ENCODE measurements around the gene MAP3K8.

MAP3K8 gene

GRCh38 chr10:30491204-30491915 is 57.4 kb downstream of the MAP3K8 start:
- no peak for DNase-seq (ENCODE audit: insufficient read length, low spot score)
- TF ChIP-seq POLR2AphosphoS5 (IDR thresholded peaks at IDR 0.05; ENCODE audit: low read depth, low read length) (no peak), PAX5 (IDR thresholded peaks at IDR 0.05; ENCODE audit: insufficient read depth, low read length, severe bottlenecking) (no peak), TAF1 (IDR thresholded peaks at IDR 0.05; ENCODE audit: low read depth, low read length) (no peak), POLR2A (IDR thresholded peaks at IDR 0.05; ENCODE audit: low read depth, low read length) (no peak), POU2F2 (IDR thresholded peaks at IDR 0.05; ENCODE audit: low read depth, low read length) (no peak), SPI1 (IDR thresholded peaks at IDR 0.05; ENCODE audit: low read depth, low read length) (no peak)
- FAIRE-seq = peak; percentile 16

- TF ChIP-seq POU2F2 (IDR thresholded peaks at IDR 0.05; ENCODE audit: low read depth, low read length) = no peak
- TF ChIP-seq POLR2AphosphoS5 (IDR thresholded peaks at IDR 0.05; ENCODE audit: low read depth, low read length) = no peak
- no peak for TF ChIP-seq POLR2A (IDR thresholded peaks at IDR 0.05; ENCODE audit: low read depth, low read length)
- TF ChIP-seq SPI1 (IDR thresholded peaks at IDR 0.05; ENCODE audit: low read depth, low read length) = no peak
- TF ChIP-seq TAF1 (IDR thresholded peaks at IDR 0.05; ENCODE audit: low read depth, low read length) = no peak
- TF ChIP-seq PAX5 (IDR thresholded peaks at IDR 0.05; ENCODE audit: insufficient read depth, low read length, severe bottlenecking) = no peak
- DNase-seq (ENCODE audit: insufficient read length, low spot score) = no peak
- FAIRE-seq = peak; percentile 89
Measured at GRCh38 chr10:30491916-30492515, 58.0 kb downstream of the MAP3K8 start.

GRCh38 chr10:30493609-30494530 is 59.9 kb downstream of the MAP3K8 start:
- FAIRE-seq = peak; percentile 88
- no peak for DNase-seq (ENCODE audit: insufficient read length, low spot score)
- TF ChIP-seq POLR2A (IDR thresholded peaks at IDR 0.05; ENCODE audit: low read depth, low read length) = no peak
- no peak for TF ChIP-seq SPI1 (IDR thresholded peaks at IDR 0.05; ENCODE audit: low read depth, low read length)
- TF ChIP-seq TAF1 (IDR thresholded peaks at IDR 0.05; ENCODE audit: low read depth, low read length) = no peak
- TF ChIP-seq PAX5 (IDR thresholded peaks at IDR 0.05; ENCODE audit: insufficient read depth, low read length, severe bottlenecking) = no peak
- TF ChIP-seq POU2F2 (IDR thresholded peaks at IDR 0.05; ENCODE audit: low read depth, low read length) = no peak
- no peak for TF ChIP-seq POLR2AphosphoS5 (IDR thresholded peaks at IDR 0.05; ENCODE audit: low read depth, low read length)

GRCh38 chr10:30494558-30494957 is 60.6 kb downstream of the MAP3K8 start:
- TF ChIP-seq SPI1 (IDR thresholded peaks at IDR 0.05; ENCODE audit: low read depth, low read length) = peak; percentile 92
- no peak for TF ChIP-seq POU2F2 (IDR thresholded peaks at IDR 0.05; ENCODE audit: low read depth, low read length)
- no peak for FAIRE-seq
- DNase-seq (ENCODE audit: insufficient read length, low spot score) = no peak

GRCh38 chr10:30495687-30496086 is 61.7 kb downstream of the MAP3K8 start:
- DNase-seq (ENCODE audit: insufficient read length, low spot score) (no peak), FAIRE-seq (no peak)
- no peak for TF ChIP-seq POLR2AphosphoS5 (IDR thresholded peaks at IDR 0.05; ENCODE audit: low read depth, low read length)

DNA sequence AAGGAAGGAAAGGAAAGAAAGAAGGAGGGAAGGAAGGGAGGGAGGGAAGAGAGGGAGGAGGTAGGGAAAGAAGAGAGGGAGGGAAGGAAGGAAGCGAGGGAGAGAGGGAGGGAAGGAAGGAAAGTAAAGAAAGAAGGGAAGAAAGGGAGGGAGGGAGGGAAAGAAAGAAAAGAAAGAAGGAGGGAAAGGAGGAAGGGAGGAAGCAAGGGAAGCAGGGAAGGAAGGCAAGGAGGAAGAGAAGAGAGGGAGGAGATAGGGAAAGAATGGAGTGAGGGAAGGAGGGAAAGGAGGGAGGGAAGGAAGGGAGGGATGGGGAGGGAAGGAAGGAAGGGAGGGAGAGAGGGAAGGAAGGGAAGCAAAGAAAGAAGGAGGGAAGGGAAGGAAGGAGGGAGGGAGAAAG is 65.8 kb downstream of the MAP3K8 start:
- FAIRE-seq (no peak), DNase-seq (ENCODE audit: insufficient read length, low spot score) (no peak)
- TF ChIP-seq SPI1 (IDR thresholded peaks at IDR 0.05; ENCODE audit: low read depth, low read length) (no peak), PAX5 (IDR thresholded peaks at IDR 0.05; ENCODE audit: insufficient read depth, low read length, severe bottlenecking) (no peak), POLR2A (IDR thresholded peaks at IDR 0.05; ENCODE audit: low read depth, low read length) (no peak), TAF1 (IDR thresholded peaks at IDR 0.05; ENCODE audit: low read depth, low read length) (no peak), POLR2AphosphoS5 (IDR thresholded peaks at IDR 0.05; ENCODE audit: low read depth, low read length) (no peak), POU2F2 (IDR thresholded peaks at IDR 0.05; ENCODE audit: low read depth, low read length) (no peak)

GRCh38 chr10:30500534-30500933 is 66.5 kb downstream of the MAP3K8 start:
- FAIRE-seq (peak; percentile 26), DNase-seq (ENCODE audit: insufficient read length, low spot score) (no peak)
- no peak for TF ChIP-seq POLR2AphosphoS5 (IDR thresholded peaks at IDR 0.05; ENCODE audit: low read depth, low read length)
- 0 out of 2 replicates have a peak, but pooled peaks have one; percentile 24 for TF ChIP-seq POU2F2 (IDR thresholded peaks at IDR 0.05; ENCODE audit: low read depth, low read length)

DNA sequence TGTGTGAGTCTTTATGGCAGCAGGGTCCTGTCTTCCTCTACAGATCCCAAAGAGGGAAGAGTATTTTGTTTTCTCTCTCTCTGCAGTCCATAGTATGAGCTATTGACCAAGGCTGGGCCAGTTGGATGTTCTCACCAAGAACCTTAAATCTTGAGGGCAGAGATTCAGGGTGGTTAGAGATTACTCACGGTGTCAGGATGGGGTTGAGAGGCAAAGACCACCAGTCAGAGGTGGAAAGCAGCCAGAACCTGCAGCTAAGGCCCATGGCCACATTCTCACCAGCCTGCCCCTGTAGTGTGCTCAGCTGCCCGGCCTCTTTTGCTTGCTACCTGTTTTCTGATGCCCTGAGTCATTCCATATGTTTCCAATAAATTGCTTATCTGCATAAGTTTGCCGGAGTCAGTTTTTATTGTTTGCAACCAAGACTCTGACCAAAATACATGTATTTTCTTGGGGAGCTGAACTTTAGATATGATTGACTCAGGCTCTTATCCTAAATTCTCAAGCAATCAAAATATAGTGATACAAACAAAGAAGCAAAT is 67.0 kb downstream of the MAP3K8 start:
- DNase-seq (ENCODE audit: insufficient read length, low spot score) = no peak
- FAIRE-seq = no peak
- TF ChIP-seq PAX5 (IDR thresholded peaks at IDR 0.05; ENCODE audit: insufficient read depth, low read length, severe bottlenecking) (no peak), SPI1 (IDR thresholded peaks at IDR 0.05; ENCODE audit: low read depth, low read length) (no peak)

DNA sequence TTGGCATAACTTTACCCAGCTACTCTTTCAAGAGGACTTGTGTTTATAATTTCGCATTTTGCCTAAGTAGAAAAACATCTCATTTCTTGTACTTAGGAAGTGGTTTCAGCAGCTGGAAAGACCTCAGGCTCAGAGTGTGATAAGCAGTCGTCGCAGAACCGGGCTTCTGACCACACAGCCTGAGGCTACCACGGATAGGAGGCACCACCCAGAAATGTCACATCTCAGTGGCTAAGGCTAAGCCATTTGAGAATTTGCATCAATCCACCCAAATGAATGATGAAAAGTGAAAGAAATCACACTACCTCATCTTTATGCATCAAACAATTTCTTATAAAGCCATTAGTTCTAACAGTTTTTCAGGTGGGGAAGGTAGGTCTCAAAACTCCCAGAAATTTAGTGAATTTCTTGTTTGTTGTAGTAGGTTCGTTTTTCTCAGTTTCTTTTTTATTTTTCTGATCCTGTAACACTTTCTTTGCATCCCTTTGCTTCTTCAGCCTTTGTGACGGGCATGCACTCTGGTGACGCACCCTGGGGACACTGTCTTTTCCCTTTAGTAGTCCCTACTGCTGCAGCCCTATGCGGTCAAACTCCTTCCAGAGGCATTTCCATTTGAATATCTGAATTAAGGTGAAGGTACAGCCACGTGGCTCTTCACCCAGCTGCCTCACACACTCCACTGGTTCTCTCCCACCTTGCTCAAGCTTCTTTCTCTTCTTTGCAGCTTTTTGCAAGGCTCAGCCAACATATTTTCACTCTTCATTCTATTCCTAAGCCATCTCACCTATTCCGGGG is 68.5 kb downstream of the MAP3K8 start:
- TF ChIP-seq POLR2AphosphoS5 (IDR thresholded peaks at IDR 0.05; ENCODE audit: low read depth, low read length) (no peak), PAX5 (IDR thresholded peaks at IDR 0.05; ENCODE audit: insufficient read depth, low read length, severe bottlenecking) (no peak), TAF1 (IDR thresholded peaks at IDR 0.05; ENCODE audit: low read depth, low read length) (no peak), POLR2A (IDR thresholded peaks at IDR 0.05; ENCODE audit: low read depth, low read length) (no peak), SPI1 (IDR thresholded peaks at IDR 0.05; ENCODE audit: low read depth, low read length) (no peak), POU2F2 (IDR thresholded peaks at IDR 0.05; ENCODE audit: low read depth, low read length) (peak; percentile 58; the same call in 1 of the 2 replicates)
- FAIRE-seq (peak; percentile 90), DNase-seq (ENCODE audit: insufficient read length, low spot score) (no peak)

All from GM12891 (cell line).